K562 (cell line): Measurements from ENCODE around the gene CNKSR1. TPM values are rescaled to one million over a fixed set of nuclear protein-coding genes. Genes with fewer than 3 reads are reported as not detected.

ENCODE experiments used
- ARID1B ChIP-seq: fragments of 450-650 bp; IDR thresholded peaks from 2 replicates; pipeline ENCODE4 v1.6.1; 2016; ENCODE audit warnings: antibody characterized with exemption, mild to moderate bottlenecking, inconsistent platforms
- BACH1 ChIP-seq: fragments of 200-800 bp; sonication (Bioruptor generic); IDR thresholded peaks from 2 replicates; pipeline ENCODE4 v1.6.1; 2016; ENCODE audit warnings: missing genetic modification characterization, missing compliant biosample characterization
- CBX1 ChIP-seq: sonication (generic); IDR thresholded peaks from 2 replicates; pipeline ENCODE4 v1.6.1; 2016; ENCODE audit warnings: antibody characterized with exemption, low read depth, mild to moderate bottlenecking
- CCNT2 ChIP-seq: IDR thresholded peaks from 2 replicates; pipeline ENCODE4 v1.6.1; 2011; ENCODE audit warnings: borderline replicate concordance, low read depth, mild to moderate bottlenecking, moderate library complexity, mixed read lengths, low read length; ENCODE audit not compliant: insufficient read length; ENCODE audit errors: extremely low read depth
- FOXJ2 ChIP-seq: fragments of 200-800 bp; sonication (Bioruptor generic); IDR thresholded peaks from 2 replicates; pipeline ENCODE4 v1.6.1; 2016; ENCODE audit warnings: missing genetic modification characterization, missing compliant biosample characterization
- GABPB1 ChIP-seq: sonication (generic); formaldehyde crosslinking; IDR thresholded peaks from 2 replicates; pipeline ENCODE4 v1.8.0; 2022; ENCODE audit warnings: mild to moderate bottlenecking, missing genetic modification reagents
- HIVEP1 ChIP-seq: fragments of 250-450 bp; sonication (Bioruptor Pico); IDR thresholded peaks from 2 replicates; pipeline ENCODE4 v1.4.0; 2020; ENCODE audit warnings: mild to moderate bottlenecking
- KLF6 ChIP-seq: fragments of 250-450 bp; sonication (Bioruptor Pico); IDR thresholded peaks from 2 replicates; pipeline ENCODE4 v1.4.0; 2020; ENCODE audit warnings: mild to moderate bottlenecking, moderate library complexity, borderline replicate concordance
- MECOM ChIP-seq: fragments of 250-450 bp; sonication (Bioruptor Pico); IDR thresholded peaks from 2 replicates; pipeline ENCODE4 v1.8.0; 2022; ENCODE audit warnings: inconsistent platforms
- MYNN ChIP-seq, 2 experiments: sonication (generic); formaldehyde crosslinking in 1 of 2; IDR thresholded peaks; 2 replicates each; pipeline versions ENCODE4 v1.5.0 to v1.6.1; 2016 to 2020; ENCODE audit warnings: antibody characterized with exemption in 1 of 2, missing genetic modification reagents in 1 of 2
- NEUROD1 ChIP-seq: fragments of 150-350 bp; IDR thresholded peaks from 2 replicates; pipeline ENCODE4 v1.6.1; 2014; ENCODE audit warnings: borderline replicate concordance, low read length, low read depth; ENCODE audit not compliant: partially characterized antibody
- RAD21 ChIP-seq, 2 experiments: fragments of 250-450 bp in 1 of 2; fragments of 450-650 bp in 1 of 2; sonication (Bioruptor Pico) in 1 of 2; formaldehyde crosslinking in 1 of 2; IDR thresholded peaks in 1 of 2; conservative IDR thresholded peaks in 1 of 2; 2 replicates each; pipeline versions ENCODE4 v1.4.0 to v1.8.0; 2020 to 2022; ENCODE audit warnings: mild to moderate bottlenecking in 2 of 2, moderate library complexity in 1 of 2
- SIN3A ChIP-seq, 2 experiments: fragments of 150-350 bp in 1 of 2; IDR thresholded peaks; 2 replicates each; pipeline ENCODE4 v1.6.1; 2011 to 2016; ENCODE audit warnings: borderline replicate concordance in 2 of 2, low read depth in 2 of 2, low read length in 2 of 2, mild to moderate bottlenecking in 2 of 2, moderate library complexity in 2 of 2; ENCODE audit not compliant: control insufficient read depth in 1 of 2
- SMAD1 ChIP-seq: fragments of 150-350 bp; IDR thresholded peaks from 2 replicates; pipeline ENCODE4 v1.6.1; 2014; ENCODE audit warnings: low read length, low read depth; ENCODE audit not compliant: partially characterized antibody
- TAF15 ChIP-seq: fragments of 200-400 bp; formaldehyde crosslinking; IDR thresholded peaks from 2 replicates; pipeline ENCODE4 v1.6.1; 2017; ENCODE audit warnings: mild to moderate bottlenecking, low read depth, low read length, moderate library complexity
- TAF9B ChIP-seq: fragments of 450-650 bp; IDR thresholded peaks from 2 replicates; pipeline ENCODE4 v1.6.1; 2018; ENCODE audit warnings: mild to moderate bottlenecking; ENCODE audit not compliant: partially characterized antibody
- TARDBP ChIP-seq: fragments of 450-650 bp; IDR thresholded peaks from 2 replicates; pipeline ENCODE4 v1.6.1; 2016
- TBP ChIP-seq: optimal IDR thresholded peaks from 2 replicates; pipeline ENCODE3; 2011; ENCODE audit warnings: low read depth, low read length, improper control_type of control experiment
- TCF3 ChIP-seq: sonication (generic); formaldehyde crosslinking; IDR thresholded peaks from 2 replicates; pipeline ENCODE4 v1.4.0; 2020; ENCODE audit warnings: mild to moderate bottlenecking, missing genetic modification reagents
- U2AF2 ChIP-seq: fragments of 200-400 bp; formaldehyde crosslinking; optimal IDR thresholded peaks from 2 replicates; pipeline ENCODE3; 2017; ENCODE audit warnings: low read depth, mild to moderate bottlenecking, low read length
- ZNF41 ChIP-seq: fragments of 250-450 bp; sonication (Bioruptor Pico); conservative IDR thresholded peaks from 2 replicates; pipeline ENCODE4 v1.4.0; 2020; ENCODE audit warnings: mild to moderate bottlenecking
- ZNF436 ChIP-seq: fragments of 250-450, 450-650 bp; sonication (Bioruptor Pico); formaldehyde crosslinking; IDR thresholded peaks from 2 replicates; pipeline ENCODE4 v1.7.0; 2020; ENCODE audit warnings: mild to moderate bottlenecking
- ZNF76 ChIP-seq: fragments of 250-450 bp; sonication (Bioruptor Pico); IDR thresholded peaks from 2 replicates; pipeline ENCODE4 v1.4.0; 2020; ENCODE audit warnings: mild to moderate bottlenecking, moderate library complexity, borderline replicate concordance
- polyA plus RNA-seq, 8 experiments: library from polyadenylated mRNA; depleted of rRNA in 4 of 8; stranded (reverse) in 5 of 8; unstranded in 3 of 8; fragments of >200 nt; fragmentation: Nextera tagmentation in 2 of 8; fragmentation: Illumina TruSeq in 1 of 8; extraction: Ambion mirVana in 2 of 8; extraction: Trizol in 1 of 8; gene quantifications; 2 replicates each; pipeline versions ENCODE4 v1.2.1 to v1.2.3, GENCODE V29; 2011 to 2014; ENCODE audit warnings: inconsistent platforms in 1 of 8, missing spikeins in 1 of 8
- total RNA-seq, 7 experiments: library from RNA; depleted of rRNA in 6 of 7; stranded (reverse); fragments of >200 nt in 6 of 7; fragmentation: Illumina TruSeq in 2 of 7; extraction: Trizol in 2 of 7; gene quantifications; 2 replicates each; pipeline versions ENCODE4 v1.2.1 to v1.2.3, GENCODE V29; 2011 to 2021; ENCODE audit warnings: low replicate concordance in 1 of 7
- TF ChIP-seq, protein P1 (sequence below): fragments of 150-350 bp; conservative IDR thresholded peaks from 2 replicates; pipeline ENCODE4 v1.6.1; 2014; ENCODE audit warnings: low read length
- TF ChIP-seq, protein P2 (sequence below): fragments of 250-450 bp; sonication (Bioruptor Pico); IDR thresholded peaks from 2 replicates; pipeline ENCODE4 v1.6.1; 2021; ENCODE audit warnings: mild to moderate bottlenecking
- TF ChIP-seq, protein P3 (sequence below): sonication (generic); formaldehyde crosslinking; IDR thresholded peaks from 2 replicates; pipeline ENCODE4 v1.8.0; 2023; ENCODE audit warnings: mild to moderate bottlenecking, missing genetic modification reagents

Gene CNKSR1
- total and polyA plus RNA-seq, 9 of the 15 experiments (the other 6 are each of a cell fraction or from before 2014, with no cell fraction given) = 0.03 to 2.8 (median 1.1) TPM

DNA sequence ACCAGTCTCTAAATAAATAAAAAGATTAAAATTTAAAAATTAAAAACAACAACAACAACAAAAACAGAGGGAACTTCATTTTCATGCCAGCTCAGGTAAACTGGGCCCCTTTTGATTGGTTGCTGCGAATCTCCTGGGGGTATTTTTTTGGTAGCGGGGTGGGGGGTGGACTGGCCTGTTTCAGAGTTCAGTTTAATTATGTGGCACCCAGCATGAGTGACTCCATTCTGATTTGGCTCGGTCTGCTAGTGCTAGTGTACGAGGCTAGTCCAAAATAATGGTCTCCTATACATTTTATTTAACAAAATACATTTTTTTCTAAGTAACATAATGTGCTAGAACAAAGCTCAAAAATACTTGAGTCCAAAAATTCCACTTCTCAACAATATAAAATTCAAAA lies 47.5 kb upstream of the CNKSR1 start (continued):
- TF ChIP-seq, protein P1, sequence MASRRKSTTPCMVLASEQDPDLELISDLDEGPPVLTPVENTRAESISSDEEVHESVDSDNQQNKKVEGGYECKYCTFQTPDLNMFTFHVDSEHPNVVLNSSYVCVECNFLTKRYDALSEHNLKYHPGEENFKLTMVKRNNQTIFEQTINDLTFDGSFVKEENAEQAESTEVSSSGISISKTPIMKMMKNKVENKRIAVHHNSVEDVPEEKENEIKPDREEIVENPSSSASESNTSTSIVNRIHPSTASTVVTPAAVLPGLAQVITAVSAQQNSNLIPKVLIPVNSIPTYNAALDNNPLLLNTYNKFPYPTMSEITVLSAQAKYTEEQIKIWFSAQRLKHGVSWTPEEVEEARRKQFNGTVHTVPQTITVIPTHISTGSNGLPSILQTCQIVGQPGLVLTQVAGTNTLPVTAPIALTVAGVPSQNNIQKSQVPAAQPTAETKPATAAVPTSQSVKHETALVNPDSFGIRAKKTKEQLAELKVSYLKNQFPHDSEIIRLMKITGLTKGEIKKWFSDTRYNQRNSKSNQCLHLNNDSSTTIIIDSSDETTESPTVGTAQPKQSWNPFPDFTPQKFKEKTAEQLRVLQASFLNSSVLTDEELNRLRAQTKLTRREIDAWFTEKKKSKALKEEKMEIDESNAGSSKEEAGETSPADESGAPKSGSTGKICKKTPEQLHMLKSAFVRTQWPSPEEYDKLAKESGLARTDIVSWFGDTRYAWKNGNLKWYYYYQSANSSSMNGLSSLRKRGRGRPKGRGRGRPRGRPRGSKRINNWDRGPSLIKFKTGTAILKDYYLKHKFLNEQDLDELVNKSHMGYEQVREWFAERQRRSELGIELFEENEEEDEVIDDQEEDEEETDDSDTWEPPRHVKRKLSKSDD = no peak
- TF ChIP-seq BACH1 (tag) (peak; percentile 63; the same call in 1 of the 2 replicates), TAF15 (no peak), MECOM (peak; percentile 66; the same call in 1 of the 2 replicates), MYNN (IDR thresholded peaks at IDR 0.05) (no peak), MYNN (CRISPR knock-in tag; IDR thresholded peaks at IDR 0.05) (no peak), KLF6 (CRISPR knock-in tag) (peak; percentile 87), FOXJ2 (tag) (no peak), NEUROD1 (no peak), TBP (no peak), CCNT2 (no peak), ZNF436 (CRISPR knock-in tag) (no peak), U2AF2 (no peak), SMAD1 (no peak), CBX1 (no peak), TCF3 (CRISPR knock-in tag) (no peak), GABPB1 (no peak), ZNF76 (CRISPR knock-in tag) (no peak), ZNF41 (CRISPR knock-in tag) (0 out of 2 replicates have a peak, but pooled peaks have one; percentile 63), SIN3A (IDR thresholded peaks at IDR 0.05; ENCODE audit: borderline replicate concordance in 2 of 2, control insufficient read depth in 1 of 2, low read depth in 2 of 2, low read length in 2 of 2) (no peak), ARID1B (no peak), RAD21 (CRISPR knock-in tag; conservative IDR thresholded peaks at IDR 0.05 in 1 of 2, IDR thresholded peaks at IDR 0.05 in 1 of 2) (no peak), TAF9B (no peak), TARDBP (no peak), HIVEP1 (CRISPR knock-in tag) (0 out of 2 replicates have a peak, but pooled peaks have one; percentile 20)
- TF ChIP-seq, protein P2, sequence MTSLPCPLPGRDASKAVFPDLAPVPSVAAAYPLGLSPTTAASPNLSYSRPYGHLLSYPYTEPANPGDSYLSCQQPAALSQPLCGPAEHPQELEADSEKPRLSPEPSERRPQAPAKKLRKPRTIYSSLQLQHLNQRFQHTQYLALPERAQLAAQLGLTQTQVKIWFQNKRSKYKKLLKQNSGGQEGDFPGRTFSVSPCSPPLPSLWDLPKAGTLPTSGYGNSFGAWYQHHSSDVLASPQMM (CRISPR knock-in tag) = no peak
- TF ChIP-seq, protein P3, sequence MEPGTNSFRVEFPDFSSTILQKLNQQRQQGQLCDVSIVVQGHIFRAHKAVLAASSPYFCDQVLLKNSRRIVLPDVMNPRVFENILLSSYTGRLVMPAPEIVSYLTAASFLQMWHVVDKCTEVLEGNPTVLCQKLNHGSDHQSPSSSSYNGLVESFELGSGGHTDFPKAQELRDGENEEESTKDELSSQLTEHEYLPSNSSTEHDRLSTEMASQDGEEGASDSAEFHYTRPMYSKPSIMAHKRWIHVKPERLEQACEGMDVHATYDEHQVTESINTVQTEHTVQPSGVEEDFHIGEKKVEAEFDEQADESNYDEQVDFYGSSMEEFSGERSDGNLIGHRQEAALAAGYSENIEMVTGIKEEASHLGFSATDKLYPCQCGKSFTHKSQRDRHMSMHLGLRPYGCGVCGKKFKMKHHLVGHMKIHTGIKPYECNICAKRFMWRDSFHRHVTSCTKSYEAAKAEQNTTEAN = no peak
